Hepatocyte (in vitro differentiated cells): ENCODE data around the gene NDUFA11. TPM values are rescaled to one million over a fixed set of nuclear protein-coding genes. Genes with fewer than 3 reads are reported as not detected.

Experiments used
- DNase-seq: peaks from one replicate; pipeline ENCODE4 v3.0.0-alpha.2; 2016; ENCODE audit warnings: low spot score
- H2AFZ ChIP-seq: fragments of 200-600 bp; sonication (generic); 2 replicates; pipeline ENCODE4 v1.6.0; 2016; ENCODE audit warnings: antibody characterized with exemption, mild to moderate bottlenecking
- H3K27ac ChIP-seq: fragments of 200-600 bp; sonication (generic); 2 replicates; pipeline ENCODE4 v1.5.1; 2016; ENCODE audit warnings: mild to moderate bottlenecking
- H3K27me3 ChIP-seq: fragments of 200-600 bp; sonication (generic); 2 replicates; pipeline ENCODE4 v1.6.1; 2016
- H3K36me3 ChIP-seq: fragments of 200-600 bp; sonication (generic); replicated peaks from 2 replicates; pipeline ENCODE4 v1.5.1; 2016; ENCODE audit warnings: low read depth; ENCODE audit not compliant: insufficient read depth
- H3K4me1 ChIP-seq: fragments of 200-600 bp; sonication (generic); 2 replicates; pipeline ENCODE4 v1.5.1; 2016; ENCODE audit warnings: mild to moderate bottlenecking, moderate library complexity; ENCODE audit not compliant: insufficient read depth
- H3K4me2 ChIP-seq: fragments of 200-600 bp; sonication (generic); 2 replicates; pipeline ENCODE4 v1.6.0; 2016
- H3K4me3 ChIP-seq: fragments of 200-600 bp; sonication (generic); 2 replicates; pipeline ENCODE4 v1.5.1; 2016; ENCODE audit warnings: mild to moderate bottlenecking
- H3K79me2 ChIP-seq: fragments of 200-600 bp; sonication (generic); 2 replicates; pipeline ENCODE4 v1.6.0; 2017; ENCODE audit warnings: mild to moderate bottlenecking
- H3K9me2 ChIP-seq: fragments of 200-600 bp; sonication (generic); replicated peaks from 2 replicates; pipeline ENCODE4 v1.6.0; 2017; ENCODE audit warnings: mild to moderate bottlenecking; ENCODE audit not compliant: insufficient read depth
- H3K9me3 ChIP-seq: fragments of 200-600 bp; sonication (generic); 2 replicates; pipeline ENCODE4 v1.5.1; 2016; ENCODE audit warnings: low read depth, mild to moderate bottlenecking
- H4K20me1 ChIP-seq: fragments of 200-600 bp; sonication (generic); 2 replicates; pipeline ENCODE4 v1.6.0; 2016; ENCODE audit warnings: mild to moderate bottlenecking; ENCODE audit not compliant: insufficient read depth, poor library complexity, severe bottlenecking
- EZH2 ChIP-seq: fragments of 200-600 bp; sonication (generic); IDR thresholded peaks from 2 replicates; pipeline ENCODE4 v1.6.1; 2016; ENCODE audit warnings: antibody characterized with exemption, mild to moderate bottlenecking, borderline replicate concordance
- EZH2phosphoT487 ChIP-seq: fragments of 200-600 bp; sonication (generic); IDR thresholded peaks from one replicate; pipeline ENCODE4 v1.6.1; 2018; ENCODE audit warnings: antibody characterized with exemption, mild to moderate bottlenecking, low read depth, moderate library complexity; ENCODE audit not compliant: unreplicated experiment, severe bottlenecking
- WGBS: methylation state at CpG from one replicate; pipeline ENCODE4 v1.1.6; 2016; ENCODE audit warnings: low lambda C conversion rate; ENCODE audit errors: missing lambda C conversion rate; 5-methylcytosine and 5-hydroxymethylcytosine counted together
- polyA plus RNA-seq: library from polyadenylated mRNA; unstranded; fragments of >200 nt; fragmentation: Nextera tagmentation; extraction: Ambion mirVana; gene quantifications from 2 replicates; pipeline ENCODE4 v1.2.1, GENCODE V29; 2016
- total RNA-seq: library from RNA; depleted of rRNA; stranded (reverse); fragments of >200 nt; gene quantifications from 2 replicates; pipeline ENCODE4 v1.2.3, GENCODE V29; 2014
- TF ChIP-seq, protein P1 (sequence below): fragments of 200-600 bp; sonication (generic); IDR thresholded peaks from 2 replicates; pipeline ENCODE4 v1.5.1; 2016; ENCODE audit warnings: antibody characterized with exemption, mild to moderate bottlenecking; ENCODE audit not compliant: poor library complexity

NDUFA11 gene
- total and polyA plus RNA-seq, 2 experiments from 2014 or later = 158 to 441 TPM

DNA sequence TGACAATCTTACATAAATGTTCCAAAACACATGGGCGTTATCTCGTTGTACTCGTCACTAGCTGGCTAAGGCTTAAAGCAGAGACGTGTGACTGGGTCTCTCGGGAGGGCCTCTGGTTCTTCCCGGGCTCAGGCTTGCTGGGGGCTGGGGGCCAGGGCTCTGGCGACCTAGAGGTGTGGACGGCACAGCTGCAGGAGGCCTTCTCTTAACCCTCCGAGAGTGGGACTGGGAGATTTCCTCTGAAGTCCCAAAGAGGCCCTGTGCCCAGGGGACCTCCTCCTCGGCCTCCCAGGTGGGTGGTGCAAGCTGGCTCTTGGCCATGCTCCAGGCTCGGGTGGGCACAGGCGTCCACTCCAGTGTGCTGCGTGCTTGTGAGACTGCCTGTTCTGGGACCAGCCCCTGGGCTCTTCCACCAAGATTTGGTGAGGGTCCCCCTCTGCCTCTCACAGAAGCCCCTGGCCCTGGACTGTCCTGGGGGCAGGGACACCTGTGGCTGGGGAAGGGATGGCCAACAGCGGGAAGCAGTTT lies 12.7 kb upstream of the NDUFA11 start:
- Histone ChIP-seq H2AFZ (no peak overlapping the region), H3K4me3 (no peak overlapping the region), H3K9me2 (no peaks in the 10 kb centered on the region), H3K27ac (peak overlapping the region; percentile 90), H3K4me2 (peak overlapping the region; percentile 73), H3K4me1 (peaks cover 30% of the 10 kb centered on the region), H4K20me1 (no peaks in the 10 kb centered on the region), H3K27me3 (no peaks in the 10 kb centered on the region), H3K79me2 (no peaks in the 10 kb centered on the region), H3K9me3 (no peaks in the 10 kb centered on the region), H3K36me3 (no peaks in the 10 kb centered on the region)
- WGBS = 68% methylated on average over 14 of the region's 14 CpGs
- TF ChIP-seq, protein P1, sequence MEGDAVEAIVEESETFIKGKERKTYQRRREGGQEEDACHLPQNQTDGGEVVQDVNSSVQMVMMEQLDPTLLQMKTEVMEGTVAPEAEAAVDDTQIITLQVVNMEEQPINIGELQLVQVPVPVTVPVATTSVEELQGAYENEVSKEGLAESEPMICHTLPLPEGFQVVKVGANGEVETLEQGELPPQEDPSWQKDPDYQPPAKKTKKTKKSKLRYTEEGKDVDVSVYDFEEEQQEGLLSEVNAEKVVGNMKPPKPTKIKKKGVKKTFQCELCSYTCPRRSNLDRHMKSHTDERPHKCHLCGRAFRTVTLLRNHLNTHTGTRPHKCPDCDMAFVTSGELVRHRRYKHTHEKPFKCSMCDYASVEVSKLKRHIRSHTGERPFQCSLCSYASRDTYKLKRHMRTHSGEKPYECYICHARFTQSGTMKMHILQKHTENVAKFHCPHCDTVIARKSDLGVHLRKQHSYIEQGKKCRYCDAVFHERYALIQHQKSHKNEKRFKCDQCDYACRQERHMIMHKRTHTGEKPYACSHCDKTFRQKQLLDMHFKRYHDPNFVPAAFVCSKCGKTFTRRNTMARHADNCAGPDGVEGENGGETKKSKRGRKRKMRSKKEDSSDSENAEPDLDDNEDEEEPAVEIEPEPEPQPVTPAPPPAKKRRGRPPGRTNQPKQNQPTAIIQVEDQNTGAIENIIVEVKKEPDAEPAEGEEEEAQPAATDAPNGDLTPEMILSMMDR = no peak
- TF ChIP-seq EZH2 (no peak), EZH2phosphoT487 (no peak)
- no peak for DNase-seq

DNA sequence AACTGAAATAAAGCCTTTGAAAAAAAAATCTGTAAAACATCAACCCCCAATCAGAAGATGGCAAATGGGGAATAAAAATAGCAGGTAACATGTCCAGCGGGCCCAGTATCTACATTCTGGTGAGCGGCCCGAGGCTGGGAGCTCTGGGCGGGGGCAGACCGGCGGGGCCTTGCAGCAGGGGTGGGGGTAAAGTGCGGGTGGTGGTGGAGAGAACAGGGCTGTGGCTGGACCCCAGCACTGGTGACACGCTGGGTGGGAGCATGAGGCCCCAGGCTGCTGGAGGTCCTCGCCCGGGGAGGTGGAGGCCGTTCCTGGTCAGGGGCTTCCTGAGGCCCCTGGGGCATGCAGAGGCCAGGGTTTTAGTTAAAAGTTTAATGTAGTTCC lies 12.2 kb upstream of the NDUFA11 start:
- H2AFZ ChIP-seq = no peak overlapping the region
- H3K9me2 ChIP-seq = no peaks in the 10 kb centered on the region
- no peak overlapping the region for H3K4me3 ChIP-seq
- no peaks in the 10 kb centered on the region for H3K27me3 ChIP-seq
- no peaks in the 10 kb centered on the region for H3K79me2 ChIP-seq
- DNase-seq = no peak
- peak overlapping the region; percentile 73 for H3K4me2 ChIP-seq
- H3K27ac ChIP-seq = peak overlapping the region; percentile 90
- WGBS = 50% methylated on average over 11 of the region's 11 CpGs
- no peaks in the 10 kb centered on the region for H3K36me3 ChIP-seq
- H4K20me1 ChIP-seq = no peaks in the 10 kb centered on the region
- H3K4me1 ChIP-seq = peaks cover 30% of the 10 kb centered on the region
- no peaks in the 10 kb centered on the region for H3K9me3 ChIP-seq
- no peak for TF ChIP-seq EZH2phosphoT487
- TF ChIP-seq, protein P1 = no peak
- no peak for TF ChIP-seq EZH2

DNA sequence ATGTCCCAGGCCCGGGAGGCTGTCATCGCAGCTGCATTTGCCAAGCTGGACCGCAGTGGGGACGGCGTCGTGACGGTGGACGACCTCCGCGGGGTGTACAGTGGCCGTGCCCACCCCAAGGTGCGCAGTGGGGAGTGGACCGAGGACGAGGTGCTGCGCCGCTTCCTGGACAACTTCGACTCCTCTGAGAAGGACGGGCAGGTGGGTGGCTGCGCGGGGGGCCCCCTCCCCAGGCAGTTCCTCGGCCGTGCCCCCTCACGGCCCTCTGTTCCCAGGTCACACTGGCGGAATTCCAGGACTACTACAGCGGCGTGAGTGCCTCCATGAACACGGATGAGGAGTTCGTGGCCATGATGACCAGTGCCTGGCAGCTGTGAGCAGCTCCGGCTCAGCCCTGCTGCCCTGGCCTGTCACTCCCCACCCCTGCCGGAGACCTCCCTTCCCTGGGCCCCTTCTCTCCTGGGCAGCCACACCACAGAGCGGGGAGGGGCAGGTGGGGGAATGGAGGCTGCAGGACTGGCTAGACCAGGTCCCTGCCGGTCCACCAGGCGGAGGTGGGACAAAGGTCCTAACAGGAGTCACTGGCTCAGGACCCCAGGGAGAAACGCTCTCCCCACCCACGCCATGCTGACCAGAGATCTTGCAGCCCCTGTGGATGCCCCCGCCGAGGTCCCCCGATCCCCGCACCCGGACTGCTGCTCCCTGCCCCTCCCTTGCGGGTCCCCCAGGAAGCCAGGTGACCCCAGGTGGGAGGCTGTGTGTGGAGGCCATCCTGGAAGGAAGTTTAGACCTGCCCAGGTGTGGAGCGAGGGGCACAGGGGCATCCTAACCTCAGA lies 11.6 kb upstream of the NDUFA11 start:
- Histone ChIP-seq H3K27me3 (no peaks in the 10 kb centered on the region), H3K9me2 (no peaks in the 10 kb centered on the region), H3K27ac (peak overlapping the region; percentile 90), H3K36me3 (no peaks in the 10 kb centered on the region), H3K4me3 (no peak overlapping the region), H3K9me3 (no peaks in the 10 kb centered on the region), H3K79me2 (no peaks in the 10 kb centered on the region), H3K4me1 (peaks cover 30% of the 10 kb centered on the region), H2AFZ (no peak overlapping the region), H3K4me2 (peak overlapping the region; percentile 73), H4K20me1 (no peaks in the 10 kb centered on the region)
- peak; percentile 79 for DNase-seq
- 87% methylated on average over 30 of the region's 42 CpGs for WGBS
- no peak for TF ChIP-seq EZH2
- TF ChIP-seq, protein P1 = no peak
- no peak for TF ChIP-seq EZH2phosphoT487
